ENCODE measurements around the gene AHI1. TPM values are rescaled to one million over a fixed set of nuclear protein-coding genes. Genes with fewer than 3 reads are reported as not detected.

AHI1 gene
- polyA plus RNA-seq, 1 donor (not counting 4 experiments of a cell fraction or from before 2014, with no cell fraction given), result 7.0 TPM

- Histone ChIP-seq H3K27me3 (ENCODE audit: control insufficient read depth, extremely low read depth, insufficient read depth, low read length) (no peaks in the 10 kb centered on the region), H3K4me2 (ENCODE audit: control insufficient read depth, extremely low read depth, insufficient read depth, low read depth, low read length) (no peak overlapping the region), H3K36me3 (ENCODE audit: control insufficient read depth in 2 of 2, extremely low read depth in 1 of 2, insufficient read depth in 2 of 2, low read length in 2 of 2) (no peaks in the 10 kb centered on the region), H3K4me3 (ENCODE audit: control insufficient read depth in 2 of 3, extremely low read depth in 1 of 3, insufficient read depth in 2 of 3, low read depth in 1 of 3, low read length in 3 of 3) (no peak overlapping the region), H3K9me1 (ENCODE audit: control insufficient read depth, extremely low read depth, insufficient read depth, low read length) (no peaks in the 10 kb centered on the region), H3K9me3 (ENCODE audit: control insufficient read depth, low read depth, low read length) (no peaks in the 10 kb centered on the region), H3K27ac (ENCODE audit: control insufficient read depth, insufficient read depth, low read length) (no peak overlapping the region), H3K9ac (ENCODE audit: control insufficient read depth, extremely low read depth, insufficient read depth, low read length) (no peak overlapping the region), H2AFZ (ENCODE audit: control insufficient read depth, low read length) (no peak overlapping the region), H3K79me2 (ENCODE audit: control insufficient read depth, insufficient read depth, low read length) (no peaks in the 10 kb centered on the region), H3K4me1 (ENCODE audit: control insufficient read depth, extremely low read depth, insufficient read depth, low read length) (no peaks in the 10 kb centered on the region), H4K20me1 (ENCODE audit: control insufficient read depth, extremely low read depth, insufficient read depth, low read length) (no peaks in the 10 kb centered on the region)
- TF ChIP-seq EZH2 (IDR thresholded peaks at IDR 0.05; ENCODE audit: low read length), result no peak
- TF ChIP-seq CTCF (optimal IDR thresholded peaks at IDR 0.05 in 1 of 3, IDR thresholded peaks at IDR 0.05 in 1 of 3, conservative IDR thresholded peaks at IDR 0.05 in 1 of 3; ENCODE audit: extremely low read depth in 1 of 3, insufficient read depth in 2 of 3, low read length in 3 of 3), result no peak
- DNase-seq (ENCODE audit: low read depth, low spot score), result no peak
- no peak for FAIRE-seq
- dilution Hi-C loops (cut with MboI; ENCODE audit: extremely low pct_ligation_motif_present, low sequenced_read_pairs), result no loop called here
Observed at GRCh38 chr6:135300576-135300975, 197.0 kb downstream of the AHI1 start.

GRCh38 chr6:135299256-135299655, 198.3 kb downstream of the AHI1 start:
- H3K9ac ChIP-seq (ENCODE audit: control insufficient read depth, extremely low read depth, insufficient read depth, low read length), result no peak overlapping the region
- no peaks in the 10 kb centered on the region for H3K36me3 ChIP-seq (ENCODE audit: control insufficient read depth in 2 of 2, extremely low read depth in 1 of 2, insufficient read depth in 2 of 2, low read length in 2 of 2)
- no peak overlapping the region for H2AFZ ChIP-seq (ENCODE audit: control insufficient read depth, low read length)
- H4K20me1 ChIP-seq (ENCODE audit: control insufficient read depth, extremely low read depth, insufficient read depth, low read length), result no peaks in the 10 kb centered on the region
- H3K79me2 ChIP-seq (ENCODE audit: control insufficient read depth, insufficient read depth, low read length), result no peaks in the 10 kb centered on the region
- FAIRE-seq (no peak), DNase-seq (ENCODE audit: low read depth, low spot score) (no peak)
- no peaks in the 10 kb centered on the region for H3K9me1 ChIP-seq (ENCODE audit: control insufficient read depth, extremely low read depth, insufficient read depth, low read length)
- dilution Hi-C loops (cut with MboI; ENCODE audit: extremely low pct_ligation_motif_present, low sequenced_read_pairs), result no loop called here
- H3K9me3 ChIP-seq (ENCODE audit: control insufficient read depth, low read depth, low read length), result no peaks in the 10 kb centered on the region
- no peak overlapping the region for H3K27ac ChIP-seq (ENCODE audit: control insufficient read depth, insufficient read depth, low read length)
- H3K4me1 ChIP-seq (ENCODE audit: control insufficient read depth, extremely low read depth, insufficient read depth, low read length), result no peaks in the 10 kb centered on the region
- no peaks in the 10 kb centered on the region for H3K27me3 ChIP-seq (ENCODE audit: control insufficient read depth, extremely low read depth, insufficient read depth, low read length)
- TF ChIP-seq EZH2 (IDR thresholded peaks at IDR 0.05; ENCODE audit: low read length), result no peak
- no peak overlapping the region for H3K4me2 ChIP-seq (ENCODE audit: control insufficient read depth, extremely low read depth, insufficient read depth, low read depth, low read length)
- no peak overlapping the region for H3K4me3 ChIP-seq (ENCODE audit: control insufficient read depth in 2 of 3, extremely low read depth in 1 of 3, insufficient read depth in 2 of 3, low read depth in 1 of 3, low read length in 3 of 3)

DNA sequence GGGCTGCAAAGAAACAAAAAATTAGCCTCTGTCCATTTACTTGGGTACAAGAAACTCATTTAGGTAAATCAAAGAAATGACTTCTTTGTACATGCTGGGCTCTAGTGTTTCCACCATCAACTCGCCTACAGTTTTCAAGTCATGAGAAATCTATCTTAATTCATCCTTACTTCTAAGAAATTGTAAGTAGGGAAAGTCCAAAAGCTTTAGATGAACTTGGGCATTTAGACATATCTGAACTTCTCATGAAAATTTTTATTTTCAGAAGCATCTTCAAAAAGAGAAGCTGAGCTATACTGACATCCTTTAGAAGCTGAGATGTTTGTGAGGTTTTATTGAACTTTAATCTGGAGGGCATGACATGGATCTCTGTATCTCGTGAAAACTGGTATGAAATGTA, 199.1 kb downstream of the AHI1 start:
- H4K20me1 ChIP-seq (ENCODE audit: control insufficient read depth, extremely low read depth, insufficient read depth, low read length), result no peaks in the 10 kb centered on the region
- H3K9me3 ChIP-seq (ENCODE audit: control insufficient read depth, low read depth, low read length), result no peaks in the 10 kb centered on the region
- dilution Hi-C loops (cut with MboI; ENCODE audit: extremely low pct_ligation_motif_present, low sequenced_read_pairs), result no loop called here
- no peaks in the 10 kb centered on the region for H3K4me1 ChIP-seq (ENCODE audit: control insufficient read depth, extremely low read depth, insufficient read depth, low read length)
- no peak overlapping the region for H3K9ac ChIP-seq (ENCODE audit: control insufficient read depth, extremely low read depth, insufficient read depth, low read length)
- H3K27me3 ChIP-seq (ENCODE audit: control insufficient read depth, extremely low read depth, insufficient read depth, low read length), result no peaks in the 10 kb centered on the region
- no peak overlapping the region for H3K4me3 ChIP-seq (ENCODE audit: control insufficient read depth in 2 of 3, extremely low read depth in 1 of 3, insufficient read depth in 2 of 3, low read depth in 1 of 3, low read length in 3 of 3)
- FAIRE-seq, result no peak
- H3K9me1 ChIP-seq (ENCODE audit: control insufficient read depth, extremely low read depth, insufficient read depth, low read length), result no peaks in the 10 kb centered on the region
- H3K27ac ChIP-seq (ENCODE audit: control insufficient read depth, insufficient read depth, low read length), result no peak overlapping the region
- no peak for DNase-seq (ENCODE audit: low read depth, low spot score)
- no peak for TF ChIP-seq EZH2 (IDR thresholded peaks at IDR 0.05; ENCODE audit: low read length)
- no peak for TF ChIP-seq CTCF (optimal IDR thresholded peaks at IDR 0.05 in 1 of 3, IDR thresholded peaks at IDR 0.05 in 1 of 3, conservative IDR thresholded peaks at IDR 0.05 in 1 of 3; ENCODE audit: extremely low read depth in 1 of 3, insufficient read depth in 2 of 3, low read length in 3 of 3)
- H2AFZ ChIP-seq (ENCODE audit: control insufficient read depth, low read length), result no peak overlapping the region
- no peaks in the 10 kb centered on the region for H3K36me3 ChIP-seq (ENCODE audit: control insufficient read depth in 2 of 2, extremely low read depth in 1 of 2, insufficient read depth in 2 of 2, low read length in 2 of 2)
- H3K79me2 ChIP-seq (ENCODE audit: control insufficient read depth, insufficient read depth, low read length), result no peaks in the 10 kb centered on the region
- H3K4me2 ChIP-seq (ENCODE audit: control insufficient read depth, extremely low read depth, insufficient read depth, low read depth, low read length), result no peak overlapping the region

Measured in keratinocyte (primary cell).